Astrocyte of the spinal cord (primary cell): ENCODE data around the gene ITGA7.

Experiments used
- DNase-seq: peaks from one replicate; pipeline ENCODE4 v3.0.0; 2011; ENCODE audit warnings: low read depth, low spot score
- H3K4me3 ChIP-seq: 2 replicates; pipeline ENCODE4 v1.5.1; 2011; ENCODE audit warnings: low read depth, mild to moderate bottlenecking, low read length, moderate library complexity
- in situ Hi-C: cut with HindIII; loops from 2 replicates; pipeline ENCODE4 v1.10.0; 2017; ENCODE audit warnings: low sequenced_read_pairs
- TF ChIP-seq, protein P1 (sequence below): IDR thresholded peaks from 2 replicates; pipeline ENCODE4 v1.5.1; 2012; ENCODE audit warnings: low read depth, mild to moderate bottlenecking, low read length, inconsistent platforms

Gene ITGA7

DNA sequence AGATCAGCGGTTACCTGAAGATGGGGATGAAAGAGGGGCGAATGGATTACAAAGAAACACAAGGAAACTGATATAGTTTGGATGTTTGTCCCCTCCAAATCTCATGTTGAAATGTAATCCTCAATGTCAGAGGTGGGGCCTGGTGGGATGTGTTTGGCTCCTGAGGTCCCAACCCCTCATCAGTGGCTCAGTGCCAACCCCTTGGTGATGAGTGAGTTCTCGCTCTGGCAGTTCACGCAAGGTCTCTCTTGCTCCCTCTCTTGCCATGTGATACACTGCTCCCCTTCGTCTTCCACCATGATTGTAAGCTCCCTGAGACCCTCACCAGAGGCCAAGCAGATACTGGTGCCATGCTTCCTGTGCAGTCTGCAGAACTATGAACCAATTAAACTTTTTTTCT, 28.0 kb downstream of the ITGA7 start:
- H3K4me3 ChIP-seq: no peak overlapping the region
- DNase-seq: no peak
- in situ Hi-C loops: no loop called here
- TF ChIP-seq, protein P1, sequence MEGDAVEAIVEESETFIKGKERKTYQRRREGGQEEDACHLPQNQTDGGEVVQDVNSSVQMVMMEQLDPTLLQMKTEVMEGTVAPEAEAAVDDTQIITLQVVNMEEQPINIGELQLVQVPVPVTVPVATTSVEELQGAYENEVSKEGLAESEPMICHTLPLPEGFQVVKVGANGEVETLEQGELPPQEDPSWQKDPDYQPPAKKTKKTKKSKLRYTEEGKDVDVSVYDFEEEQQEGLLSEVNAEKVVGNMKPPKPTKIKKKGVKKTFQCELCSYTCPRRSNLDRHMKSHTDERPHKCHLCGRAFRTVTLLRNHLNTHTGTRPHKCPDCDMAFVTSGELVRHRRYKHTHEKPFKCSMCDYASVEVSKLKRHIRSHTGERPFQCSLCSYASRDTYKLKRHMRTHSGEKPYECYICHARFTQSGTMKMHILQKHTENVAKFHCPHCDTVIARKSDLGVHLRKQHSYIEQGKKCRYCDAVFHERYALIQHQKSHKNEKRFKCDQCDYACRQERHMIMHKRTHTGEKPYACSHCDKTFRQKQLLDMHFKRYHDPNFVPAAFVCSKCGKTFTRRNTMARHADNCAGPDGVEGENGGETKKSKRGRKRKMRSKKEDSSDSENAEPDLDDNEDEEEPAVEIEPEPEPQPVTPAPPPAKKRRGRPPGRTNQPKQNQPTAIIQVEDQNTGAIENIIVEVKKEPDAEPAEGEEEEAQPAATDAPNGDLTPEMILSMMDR: no peak

GRCh38 chr12:55676707-55677106, 31.0 kb downstream of the ITGA7 start:
- in situ Hi-C loops: no loop called here
- no peak for DNase-seq
- H3K4me3 ChIP-seq: no peak overlapping the region
- TF ChIP-seq, protein P1: no peak

DNA sequence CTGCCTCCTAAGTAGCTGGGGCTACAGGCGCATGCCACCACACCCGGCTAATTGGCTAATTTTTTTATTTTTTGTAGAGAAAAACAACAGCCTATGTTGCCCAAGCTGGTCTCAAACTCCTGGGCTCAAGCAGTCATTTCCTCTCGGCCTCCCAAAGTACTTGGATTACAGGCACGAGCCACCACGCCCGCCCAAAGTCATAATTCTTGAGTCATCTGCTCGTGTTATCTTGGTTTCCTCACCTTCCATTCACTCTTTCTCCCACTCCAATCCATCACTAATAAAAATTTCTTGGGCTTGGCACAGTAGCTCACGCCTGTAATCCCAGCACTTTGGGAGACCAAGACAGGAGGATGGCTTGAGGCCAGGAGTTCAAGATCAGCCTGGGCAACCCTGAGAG, 32.0 kb downstream of the ITGA7 start:
- H3K4me3 ChIP-seq: no peak overlapping the region
- TF ChIP-seq, protein P1: no peak
- no peak for DNase-seq
- in situ Hi-C loops: no loop called here

DNA sequence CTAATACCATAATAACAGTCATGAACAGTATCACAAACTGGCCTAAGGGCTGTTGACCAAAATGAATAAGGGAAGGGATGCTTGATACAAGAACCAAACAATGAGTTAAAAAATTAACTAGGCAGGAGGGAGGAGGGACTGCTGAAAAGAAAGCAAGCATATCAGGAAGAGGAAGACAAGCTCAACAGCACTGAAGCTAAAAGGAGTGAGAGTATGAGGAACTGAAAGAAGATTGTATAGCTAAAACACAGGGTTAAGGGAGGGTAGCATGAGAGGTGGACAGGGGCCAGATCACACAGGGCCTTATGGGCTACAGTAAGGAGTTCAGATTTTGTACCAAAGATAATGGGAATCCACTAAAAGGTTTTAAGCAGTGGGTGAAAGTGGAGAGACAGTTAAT, 34.1 kb downstream of the ITGA7 start:
- no peak for DNase-seq
- in situ Hi-C loops: no loop called here
- TF ChIP-seq, protein P1: no peak
- no peak overlapping the region for H3K4me3 ChIP-seq

DNA sequence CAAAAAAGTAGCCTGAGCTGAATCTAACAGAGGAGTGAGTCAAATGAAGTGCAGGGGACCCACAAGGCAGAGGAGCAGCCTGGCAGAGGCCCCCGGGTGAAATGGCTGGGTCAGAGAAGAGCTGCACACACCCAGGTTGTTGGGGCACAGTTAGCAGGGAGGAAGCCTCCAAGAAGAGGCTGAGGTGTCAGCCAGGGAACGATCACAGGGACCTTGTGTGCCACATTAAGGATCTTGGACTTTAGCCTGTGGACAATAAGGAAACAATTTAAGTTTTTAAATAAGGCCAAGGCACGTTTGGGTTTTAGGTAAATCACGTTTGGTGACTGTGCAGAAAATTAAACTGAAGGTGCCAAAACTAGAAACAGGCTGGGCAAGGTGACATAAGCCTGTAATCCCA, 36.0 kb downstream of the ITGA7 start:
- no peak overlapping the region for H3K4me3 ChIP-seq
- DNase-seq: no peak
- TF ChIP-seq, protein P1: no peak
- in situ Hi-C loops: no loop called here

DNA sequence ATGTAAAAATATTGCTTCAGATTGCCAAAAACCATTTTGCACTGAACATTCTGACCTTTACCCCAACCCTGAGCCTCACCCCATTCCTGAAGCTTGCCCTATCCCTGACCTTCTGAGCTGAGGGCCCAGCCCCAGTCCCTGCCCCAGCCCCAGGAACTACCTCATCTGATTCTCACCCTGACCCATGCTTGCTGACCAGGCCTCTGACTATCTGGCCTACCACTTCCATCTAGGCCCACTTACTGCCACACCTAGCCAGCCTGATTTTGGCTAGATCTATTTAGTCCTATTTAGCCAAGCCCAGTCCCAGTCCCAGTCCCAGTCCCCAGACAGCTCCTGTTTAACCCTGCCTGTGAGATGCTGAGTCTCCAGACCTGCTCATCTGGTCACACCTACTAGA, 37.4 kb downstream of the ITGA7 start:
- TF ChIP-seq, protein P1: no peak
- in situ Hi-C loops: no loop called here
- H3K4me3 ChIP-seq: no peak overlapping the region
- DNase-seq: no peak

DNA sequence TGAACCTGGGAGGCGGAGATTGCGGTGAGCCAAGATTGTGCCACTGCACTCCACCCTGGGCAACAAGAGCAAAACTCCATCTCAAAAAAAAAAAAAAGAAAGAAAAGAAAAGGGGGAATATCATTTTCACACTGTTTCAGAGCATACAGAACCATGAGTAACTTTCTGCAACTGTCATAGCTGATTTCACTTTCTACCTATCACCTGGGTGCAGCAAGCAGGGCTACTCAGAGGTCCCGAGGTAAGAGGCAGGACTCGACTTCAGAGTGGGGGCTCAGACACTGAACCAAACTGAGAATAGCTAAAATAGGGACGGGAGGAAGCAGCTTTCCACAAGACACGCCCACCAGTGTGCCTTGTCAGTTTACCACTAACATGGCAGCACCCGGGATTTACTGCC, 41.2 kb downstream of the ITGA7 start:
- DNase-seq: no peak
- TF ChIP-seq, protein P1: no peak
- H3K4me3 ChIP-seq: no peak overlapping the region
- in situ Hi-C loops: no loop called here
